Activated T-cell treated with anti-CD3 and anti-CD28 coated beads for 4 hours (primary cell): Measurements from ENCODE around the gene DES.

Source experiments
- DNase-seq: peaks from one replicate; pipeline ENCODE4 v3.0.0-alpha.2; 2020

The DES gene

GRCh38 chr2:219441451-219442255, 23.5 kb downstream of the DES start:
- peak; percentile 62 for DNase-seq

- no peak for DNase-seq
Measured at GRCh38 chr2:219442256-219443015, 24.3 kb downstream of the DES start.

GRCh38 chr2:219443016-219443696, 25.0 kb downstream of the DES start:
- DNase-seq: no peak

GRCh38 chr2:219443697-219444023, 25.5 kb downstream of the DES start:
- DNase-seq: no peak

GRCh38 chr2:219444566-219445091, 26.5 kb downstream of the DES start:
- no peak for DNase-seq

GRCh38 chr2:219445220-219445640, 27.1 kb downstream of the DES start:
- DNase-seq: no peak

GRCh38 chr2:219446101-219446504, 27.9 kb downstream of the DES start:
- DNase-seq: no peak

GRCh38 chr2:219446689-219447088, 28.5 kb downstream of the DES start:
- no peak for DNase-seq

GRCh38 chr2:219447242-219448098, 29.3 kb downstream of the DES start:
- no peak for DNase-seq

- DNase-seq: no peak
Measured at GRCh38 chr2:219448099-219448775, 30.1 kb downstream of the DES start.

DNA sequence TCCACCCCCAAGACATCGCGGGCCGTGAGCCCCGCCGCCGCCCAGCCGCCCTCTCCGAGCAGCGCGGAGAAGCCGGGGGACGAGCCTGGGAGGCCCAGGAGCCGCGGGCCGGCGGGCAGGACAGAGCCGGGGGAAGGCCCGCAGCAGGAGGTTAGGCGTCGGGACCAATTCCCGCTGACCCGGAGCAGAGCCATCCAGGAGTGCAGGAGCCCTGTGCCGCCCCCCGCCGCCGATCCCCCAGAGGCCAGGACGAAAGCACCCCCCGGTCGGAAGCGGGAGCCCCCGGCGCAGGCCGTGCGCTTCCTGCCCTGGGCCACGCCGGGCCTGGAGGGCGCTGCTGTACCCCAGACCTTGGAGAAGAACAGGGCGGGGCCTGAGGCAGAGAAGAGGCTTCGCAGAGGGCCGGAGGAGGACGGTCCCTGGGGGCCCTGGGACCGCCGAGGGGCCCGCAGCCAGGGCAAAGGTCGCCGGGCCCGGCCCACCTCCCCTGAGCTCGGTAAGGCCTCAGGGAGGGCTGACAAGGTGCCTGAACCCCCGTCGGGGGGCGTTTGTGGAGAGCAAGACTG, 30.7 kb downstream of the DES start:
- DNase-seq: no peak

DNA sequence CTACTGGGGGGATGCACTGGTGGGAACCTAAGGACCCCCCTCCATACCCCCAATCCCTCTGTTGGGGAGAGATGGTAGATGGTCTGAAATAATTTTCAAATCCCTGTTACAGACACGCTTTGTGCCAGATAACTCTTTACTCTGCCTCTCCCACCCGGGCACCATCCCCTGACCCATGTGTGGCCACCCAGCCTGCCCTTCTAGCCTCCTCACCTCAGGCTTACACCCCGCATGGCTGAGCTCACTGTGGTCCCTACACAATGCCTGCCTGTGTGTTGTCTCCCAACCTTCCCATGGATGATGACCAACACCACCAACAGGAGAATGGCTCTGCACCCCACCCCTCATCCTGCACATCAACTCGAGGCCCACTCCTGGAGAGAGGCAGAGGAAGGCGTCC, 31.4 kb downstream of the DES start:
- DNase-seq: no peak

GRCh38 chr2:219451661-219452360, 33.6 kb downstream of the DES start:
- DNase-seq: no peak

DNA sequence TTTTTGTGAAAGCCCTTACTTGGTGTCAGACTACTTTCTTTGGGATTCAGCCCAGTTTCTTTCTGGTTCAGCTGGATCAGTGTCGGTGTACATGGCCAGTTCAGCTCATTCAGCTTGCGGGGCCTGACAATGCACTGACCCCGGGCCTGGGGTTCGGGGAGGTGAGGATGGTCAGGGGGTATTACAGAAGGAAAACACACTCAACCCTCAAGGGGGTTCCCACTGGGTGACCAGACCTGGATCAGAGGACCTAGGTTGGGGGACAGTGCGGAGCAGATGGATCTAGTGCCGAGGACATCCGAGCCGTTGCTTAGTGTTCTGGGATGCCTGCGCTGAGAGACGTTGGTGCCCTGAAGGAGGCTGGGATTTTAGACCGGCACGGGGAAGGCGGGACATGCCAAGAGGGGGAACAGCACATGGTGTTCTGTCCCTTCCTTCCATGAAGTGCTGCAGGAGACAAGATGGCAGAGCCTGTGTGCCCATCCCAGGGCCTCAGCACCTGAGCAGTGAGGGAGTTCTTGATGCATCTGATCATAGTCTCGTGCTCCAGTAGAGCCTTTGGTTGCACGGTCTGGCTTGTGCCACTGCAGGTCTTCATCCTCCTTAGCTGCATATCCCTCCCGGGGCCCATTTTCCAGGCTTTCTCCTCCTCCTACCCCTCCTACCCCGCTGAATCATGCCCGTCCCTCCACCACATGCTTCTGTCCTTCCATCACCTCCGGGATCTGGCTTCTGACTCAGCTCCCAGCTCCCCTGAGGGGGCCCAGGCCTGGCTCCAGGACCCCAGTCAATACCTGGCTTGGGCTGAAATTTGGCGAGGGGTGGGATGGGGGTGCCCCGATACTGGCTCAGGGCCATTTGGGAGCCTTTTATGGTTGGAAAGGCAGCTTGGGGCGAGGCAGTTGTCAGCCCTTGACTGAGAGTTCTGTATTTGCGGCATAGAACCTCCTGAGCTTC, 34.5 kb downstream of the DES start:
- no peak for DNase-seq

- no peak for DNase-seq
Measured at GRCh38 chr2:219453671-219454590, 35.8 kb downstream of the DES start.

DNA sequence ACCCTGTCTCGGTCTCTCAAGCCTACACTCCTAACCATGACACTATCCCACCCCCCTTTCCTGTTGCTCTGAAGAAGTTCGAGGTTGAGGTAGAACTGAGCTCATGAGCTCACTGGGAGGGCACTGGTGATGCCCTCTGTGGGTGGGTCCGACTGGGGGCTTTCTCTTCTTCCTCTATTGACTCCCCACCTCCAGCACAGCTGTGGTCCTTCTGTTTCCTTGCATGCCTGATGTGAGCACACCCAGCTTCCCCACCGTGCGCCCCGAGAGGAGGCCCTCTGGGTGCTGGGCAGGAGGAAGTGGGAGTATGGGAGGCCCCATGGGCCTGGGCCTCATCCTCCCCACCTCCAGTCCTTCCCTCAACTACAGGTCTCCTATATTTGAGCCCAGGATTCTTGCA, 37.4 kb downstream of the DES start:
- DNase-seq: no peak

DNA sequence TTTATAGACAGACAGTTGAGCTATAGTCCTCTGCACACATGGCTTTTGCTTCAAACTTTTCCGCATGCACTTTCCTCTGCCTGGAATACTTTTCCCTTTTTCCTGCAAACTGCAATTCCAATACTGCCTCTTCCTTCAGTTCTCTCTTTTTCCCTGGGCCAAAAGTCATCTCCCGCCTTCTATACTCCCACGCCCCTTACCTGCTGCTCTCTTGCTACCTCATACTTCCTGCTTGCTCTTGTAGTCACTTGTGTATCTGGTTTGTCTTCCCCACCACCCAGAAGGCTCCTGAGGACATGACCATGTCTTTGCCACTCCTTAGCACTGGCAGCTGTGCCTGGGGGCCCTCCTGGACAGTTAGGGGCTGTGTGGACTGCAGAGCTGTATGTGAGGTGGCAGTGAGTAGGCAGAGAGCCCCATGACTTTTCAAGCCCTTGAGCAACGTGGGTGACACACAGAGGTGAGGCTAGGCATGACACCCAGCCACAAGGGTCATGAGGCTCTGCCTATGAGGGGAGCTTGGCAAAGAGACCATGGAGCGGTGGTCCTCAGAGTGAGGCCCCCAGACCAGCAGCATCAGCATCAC, 39.7 kb downstream of the DES start:
- no peak for DNase-seq

DNA sequence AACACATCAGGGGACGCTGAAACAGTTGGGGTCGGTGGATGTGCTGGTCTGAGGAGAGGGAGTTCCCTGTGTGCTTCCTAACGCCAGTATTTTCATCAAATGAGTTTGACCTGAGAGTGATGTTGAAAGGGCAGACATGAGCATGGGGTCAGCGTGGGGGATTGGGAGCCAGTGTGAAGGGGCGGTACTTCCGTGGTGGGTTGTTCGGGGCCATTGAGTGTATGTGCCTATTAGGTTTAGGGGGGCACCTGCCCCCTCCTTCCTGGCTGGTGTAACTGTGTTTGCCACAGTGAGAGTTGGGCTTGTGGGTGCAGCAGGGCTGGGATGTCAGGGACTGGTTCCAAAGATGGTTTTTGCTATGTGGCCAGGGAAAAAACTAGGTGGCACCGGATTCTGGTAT, 40.8 kb downstream of the DES start:
- DNase-seq: no peak
